ENCODE results near the gene SPOCK2.

SPOCK2 gene

GRCh38 chr10:72086466-72087391 lies 1.6 kb downstream of the SPOCK2 start:
- DNase-seq: peak; percentile 56

- DNase-seq: no peak
Measured at GRCh38 chr10:72085864-72086465, 2.4 kb downstream of the SPOCK2 start.

- DNase-seq: no peak
Measured at GRCh38 chr10:72085166-72085565, 3.2 kb downstream of the SPOCK2 start.

- peak; percentile 61 for DNase-seq
Measured at GRCh38 chr10:72083790-72084459, 4.4 kb downstream of the SPOCK2 start.

GRCh38 chr10:72082856-72083789 lies 5.2 kb downstream of the SPOCK2 start:
- no peak for DNase-seq

GRCh38 chr10:72081772-72082590 lies 6.4 kb downstream of the SPOCK2 start:
- no peak for DNase-seq

- DNase-seq: no peak
Measured at GRCh38 chr10:72081210-72081609, 7.1 kb downstream of the SPOCK2 start.

- DNase-seq: no peak
Measured at GRCh38 chr10:72080042-72080975, 8.0 kb downstream of the SPOCK2 start.

GRCh38 chr10:72079356-72079755 lies 9.0 kb downstream of the SPOCK2 start:
- no peak for DNase-seq

- DNase-seq: no peak
Measured at GRCh38 chr10:72077275-72077990, 10.9 kb downstream of the SPOCK2 start.

GRCh38 chr10:72076756-72077155 lies 11.6 kb downstream of the SPOCK2 start:
- no peak for DNase-seq

GRCh38 chr10:72075376-72076115 lies 12.8 kb downstream of the SPOCK2 start:
- DNase-seq: no peak

- no peak for DNase-seq
Measured at GRCh38 chr10:72074574-72075375, 13.6 kb downstream of the SPOCK2 start.

GRCh38 chr10:72073708-72074573 lies 14.4 kb downstream of the SPOCK2 start:
- no peak for DNase-seq

- no peak for DNase-seq
Measured at GRCh38 chr10:72072639-72073038, 15.7 kb downstream of the SPOCK2 start.

- DNase-seq: no peak
Measured at GRCh38 chr10:72072046-72072445, 16.3 kb downstream of the SPOCK2 start.
